Mesothelial cell of epicardium (in vitro differentiated cells): ENCODE measurements around the gene ANO1. TPM values are rescaled to one million over a fixed set of nuclear protein-coding genes. Genes with fewer than 3 reads are reported as not detected.

ENCODE experiments used
- DNase-seq, 2 experiments: peaks; one replicate each; pipeline ENCODE4 v3.0.0; 2021; ENCODE audit warnings: low spot score in 2 of 2; ENCODE audit not compliant: unreplicated experiment in 2 of 2
- H3K27ac Mint-ChIP-seq: 2 replicates; pipeline ENCODE4 v1.8.0; 2021; ENCODE audit warnings: mixed read lengths
- H3K27me3 Mint-ChIP-seq: 2 replicates; pipeline ENCODE4 v1.8.0; 2021; ENCODE audit warnings: low read depth, mixed read lengths
- H3K36me3 Mint-ChIP-seq: 2 replicates; pipeline ENCODE4 v1.8.0; 2021; ENCODE audit warnings: mixed read lengths
- H3K4me1 Mint-ChIP-seq: 2 replicates; pipeline ENCODE4 v1.8.0; 2021; ENCODE audit warnings: mixed read lengths
- H3K4me3 Mint-ChIP-seq: 2 replicates; pipeline ENCODE4 v1.8.0; 2021; ENCODE audit warnings: mild to moderate bottlenecking, moderate library complexity, mixed read lengths
- H3K9me3 Mint-ChIP-seq: 2 replicates; pipeline ENCODE4 v1.8.0; 2021; ENCODE audit warnings: mixed read lengths
- CTCF ChIP-seq: fragments of 200-600 bp; sonication (generic); IDR thresholded peaks from one replicate; pipeline ENCODE4 v1.5.0; 2021; ENCODE audit warnings: antibody characterized with exemption; ENCODE audit not compliant: unreplicated experiment
- total RNA-seq: library from RNA; stranded (reverse); gene quantifications from 3 replicates; pipeline ENCODE4 v1.2.1, GENCODE V29; 2021

ANO1 gene
- total RNA-seq, 1 donor from 2014 or later: 37.2 TPM

- TF ChIP-seq CTCF: no peak
- peaks cover 10% of the 10 kb centered on the region for H3K4me1 Mint-ChIP-seq
- peaks cover 4% of the 10 kb centered on the region for H3K36me3 Mint-ChIP-seq
- H3K9me3 Mint-ChIP-seq: no peaks in the 10 kb centered on the region
- no peak overlapping the region for H3K27ac Mint-ChIP-seq
- DNase-seq: no peak
- H3K27me3 Mint-ChIP-seq: no peaks in the 10 kb centered on the region
- H3K4me3 Mint-ChIP-seq: no peak overlapping the region
Observed at GRCh38 chr11:70134490-70134889, 56.4 kb downstream of the ANO1 start.

GRCh38 chr11:70135142-70135541 is 57.0 kb downstream of the ANO1 start:
- H3K4me3 Mint-ChIP-seq: peak overlapping the region; percentile 24

GRCh38 chr11:70135625-70136059 is 57.5 kb downstream of the ANO1 start:
- no peak for TF ChIP-seq CTCF
- H3K27me3 Mint-ChIP-seq: peaks cover 5% of the 10 kb centered on the region
- H3K36me3 Mint-ChIP-seq: peaks cover 2% of the 10 kb centered on the region
- H3K4me3 Mint-ChIP-seq: peak overlapping the region; percentile 24
- H3K9me3 Mint-ChIP-seq: no peaks in the 10 kb centered on the region
- peaks cover 10% of the 10 kb centered on the region for H3K4me1 Mint-ChIP-seq
- peak overlapping the region; percentile 76 for H3K27ac Mint-ChIP-seq
- DNase-seq: no peak

More at GRCh38 chr11:70135142-70135541, 57.0 kb downstream of the ANO1 start:
- Mint-ChIP-seq H3K4me1 (peaks cover 10% of the 10 kb centered on the region), H3K27me3 (peaks cover 2% of the 10 kb centered on the region), H3K36me3 (peaks cover 2% of the 10 kb centered on the region), H3K9me3 (no peaks in the 10 kb centered on the region), H3K27ac (peak overlapping the region; percentile 76)
- DNase-seq: no peak
- TF ChIP-seq CTCF: no peak

- Mint-ChIP-seq H3K27ac (no peak overlapping the region), H3K4me3 (no peak overlapping the region), H3K9me3 (no peaks in the 10 kb centered on the region), H3K36me3 (no peaks in the 10 kb centered on the region), H3K4me1 (peaks cover 28% of the 10 kb centered on the region), H3K27me3 (peaks cover 16% of the 10 kb centered on the region)
- DNase-seq: no peak
- TF ChIP-seq CTCF: no peak
Observed at GRCh38 chr11:70137383-70137782, 59.3 kb downstream of the ANO1 start.

- DNase-seq: no peak
- no peak for TF ChIP-seq CTCF
- Mint-ChIP-seq H3K9me3 (no peaks in the 10 kb centered on the region), H3K27me3 (peaks cover 25% of the 10 kb centered on the region), H3K27ac (no peak overlapping the region), H3K4me3 (no peak overlapping the region), H3K36me3 (no peaks in the 10 kb centered on the region), H3K4me1 (peaks cover 28% of the 10 kb centered on the region)
Observed at GRCh38 chr11:70138403-70138802, 60.3 kb downstream of the ANO1 start.
